Esophagus squamous epithelium (tissue), 4 donors: ENCODE measurements around the gene ZNF836.

ENCODE experiments used
- POLR2A ChIP-seq, 4 donors: fragments of 450-650 bp; IDR thresholded peaks; one replicate each; pipeline ENCODE4 v1.6.1; 2017; ENCODE audit warnings: antibody characterized with exemption in 4 of 4, mild to moderate bottlenecking in 4 of 4, moderate library complexity in 3 of 4
- TF ChIP-seq, protein P1 (sequence below), 6 experiments: fragments of 450-650 bp in 4 of 6; fragments of 200-600 bp in 2 of 6; sonication (generic) in 2 of 6; IDR thresholded peaks; one replicate each; pipeline ENCODE4 v1.5.1; 2016 to 2019; ENCODE audit warnings: antibody characterized with exemption in 6 of 6, mild to moderate bottlenecking in 4 of 6, moderate library complexity in 4 of 6

DNA sequence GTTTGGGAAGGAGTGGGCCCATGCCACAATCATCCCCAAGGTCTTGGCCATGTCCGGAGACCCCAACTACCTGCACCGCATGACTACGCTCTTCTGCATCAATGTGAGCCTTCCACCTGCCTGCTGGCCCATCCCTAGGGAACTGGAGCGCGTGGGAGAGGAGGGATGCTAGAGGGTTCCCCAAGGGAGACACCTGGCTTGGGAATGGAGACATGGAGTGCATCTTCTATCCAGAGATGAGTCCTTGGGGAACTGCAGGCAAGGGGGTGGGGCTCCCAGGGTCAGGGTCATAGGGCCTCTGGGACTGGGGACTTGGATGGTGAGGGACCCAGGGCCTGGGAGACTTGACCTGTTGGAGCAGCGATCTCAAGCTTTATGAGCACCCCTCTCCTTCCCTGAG is 49.6 kb upstream of the ZNF836 start:
- TF ChIP-seq, protein P1, sequence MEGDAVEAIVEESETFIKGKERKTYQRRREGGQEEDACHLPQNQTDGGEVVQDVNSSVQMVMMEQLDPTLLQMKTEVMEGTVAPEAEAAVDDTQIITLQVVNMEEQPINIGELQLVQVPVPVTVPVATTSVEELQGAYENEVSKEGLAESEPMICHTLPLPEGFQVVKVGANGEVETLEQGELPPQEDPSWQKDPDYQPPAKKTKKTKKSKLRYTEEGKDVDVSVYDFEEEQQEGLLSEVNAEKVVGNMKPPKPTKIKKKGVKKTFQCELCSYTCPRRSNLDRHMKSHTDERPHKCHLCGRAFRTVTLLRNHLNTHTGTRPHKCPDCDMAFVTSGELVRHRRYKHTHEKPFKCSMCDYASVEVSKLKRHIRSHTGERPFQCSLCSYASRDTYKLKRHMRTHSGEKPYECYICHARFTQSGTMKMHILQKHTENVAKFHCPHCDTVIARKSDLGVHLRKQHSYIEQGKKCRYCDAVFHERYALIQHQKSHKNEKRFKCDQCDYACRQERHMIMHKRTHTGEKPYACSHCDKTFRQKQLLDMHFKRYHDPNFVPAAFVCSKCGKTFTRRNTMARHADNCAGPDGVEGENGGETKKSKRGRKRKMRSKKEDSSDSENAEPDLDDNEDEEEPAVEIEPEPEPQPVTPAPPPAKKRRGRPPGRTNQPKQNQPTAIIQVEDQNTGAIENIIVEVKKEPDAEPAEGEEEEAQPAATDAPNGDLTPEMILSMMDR (IDR thresholded peaks at IDR 0.05): no peak
- no peak for TF ChIP-seq POLR2A (IDR thresholded peaks at IDR 0.05)
